Putamen (tissue), 1 donor: ENCODE results near the gene TBC1D10A.

Experiments
- DNase-seq: peaks from one replicate; pipeline ENCODE4 v3.0.0-alpha.2; 2016; ENCODE audit warnings: low spot score

TBC1D10A gene

DNA sequence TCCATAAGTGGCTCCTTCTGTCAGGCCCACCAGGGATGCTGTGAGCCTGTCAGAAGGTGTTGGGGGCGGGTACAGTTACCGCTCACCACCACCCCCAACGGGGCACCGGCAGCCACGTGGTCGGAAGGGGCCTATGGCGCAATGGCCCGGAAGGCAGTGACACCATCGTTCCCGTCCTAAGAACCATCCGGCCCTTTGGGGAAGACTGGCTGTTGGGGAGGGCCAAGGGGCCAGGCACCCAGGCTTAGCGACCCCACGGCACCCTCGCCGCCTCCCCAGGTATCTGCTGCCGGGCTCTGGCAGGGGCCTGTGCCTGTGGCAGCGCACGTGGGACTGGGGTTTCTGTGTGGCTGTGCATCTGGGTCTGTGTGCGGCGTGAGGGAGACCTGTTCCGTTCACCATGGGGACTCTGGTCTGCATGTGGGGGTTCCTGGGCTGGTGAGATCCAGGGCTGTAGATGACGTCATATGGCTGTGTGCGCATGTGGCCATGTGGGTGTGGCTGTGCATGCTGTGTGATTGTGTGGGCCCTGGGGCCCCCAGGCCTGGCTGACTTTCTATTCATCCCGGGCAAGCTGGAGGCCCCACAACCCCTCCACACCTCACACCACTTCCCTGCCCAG, 60.8 kb downstream of the TBC1D10A start:
- DNase-seq: no peak

DNA sequence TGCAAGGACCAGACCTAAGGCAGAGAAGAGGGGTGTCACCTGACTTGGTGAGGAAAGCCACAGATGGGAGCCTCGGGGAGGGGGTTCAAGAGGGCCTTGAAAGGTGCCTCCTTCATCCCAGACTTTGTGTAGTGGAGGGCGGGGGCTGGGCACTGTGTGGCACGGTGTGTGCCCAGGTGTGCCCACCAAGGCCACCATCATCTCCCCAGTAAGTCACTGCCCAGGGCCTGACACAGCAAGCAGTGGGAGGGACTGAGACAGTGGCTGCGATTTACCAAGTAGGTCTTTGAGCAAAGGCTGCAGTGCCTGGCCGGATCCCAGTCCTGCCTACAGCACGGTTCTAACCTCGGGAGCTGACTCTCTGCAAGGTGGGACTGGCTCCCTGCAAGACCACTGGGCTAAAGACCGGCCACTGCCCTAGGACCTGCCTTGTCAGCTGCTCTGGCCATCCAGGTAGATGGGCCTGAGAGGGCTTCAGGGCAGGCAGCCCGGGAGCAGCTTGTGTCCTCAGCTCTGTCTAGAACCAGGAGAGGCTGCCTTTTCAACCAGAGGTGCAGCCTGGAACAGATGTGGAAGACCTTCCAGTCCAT, 61.5 kb downstream of the TBC1D10A start:
- DNase-seq: no peak

DNA sequence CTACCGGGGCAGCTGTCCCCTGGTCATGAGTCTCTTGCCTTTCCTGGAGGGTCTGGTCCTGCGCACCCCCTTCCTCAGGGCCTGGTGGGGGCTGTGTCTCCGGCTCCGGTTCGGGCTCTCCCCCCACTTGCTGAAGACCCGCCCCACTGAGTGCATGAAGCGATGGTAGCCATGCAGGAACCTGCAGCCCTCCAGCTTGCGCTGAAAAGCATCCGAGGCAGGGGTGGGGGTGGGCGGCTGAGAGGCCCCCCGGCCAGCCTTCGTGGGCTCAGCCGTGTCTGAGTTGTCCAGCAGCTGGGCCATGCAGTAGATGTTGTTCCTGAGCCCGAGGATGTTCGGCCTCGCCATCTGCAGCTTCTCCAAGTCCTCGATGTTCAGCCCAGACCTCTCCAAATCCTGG, 62.9 kb downstream of the TBC1D10A start:
- no peak for DNase-seq

DNA sequence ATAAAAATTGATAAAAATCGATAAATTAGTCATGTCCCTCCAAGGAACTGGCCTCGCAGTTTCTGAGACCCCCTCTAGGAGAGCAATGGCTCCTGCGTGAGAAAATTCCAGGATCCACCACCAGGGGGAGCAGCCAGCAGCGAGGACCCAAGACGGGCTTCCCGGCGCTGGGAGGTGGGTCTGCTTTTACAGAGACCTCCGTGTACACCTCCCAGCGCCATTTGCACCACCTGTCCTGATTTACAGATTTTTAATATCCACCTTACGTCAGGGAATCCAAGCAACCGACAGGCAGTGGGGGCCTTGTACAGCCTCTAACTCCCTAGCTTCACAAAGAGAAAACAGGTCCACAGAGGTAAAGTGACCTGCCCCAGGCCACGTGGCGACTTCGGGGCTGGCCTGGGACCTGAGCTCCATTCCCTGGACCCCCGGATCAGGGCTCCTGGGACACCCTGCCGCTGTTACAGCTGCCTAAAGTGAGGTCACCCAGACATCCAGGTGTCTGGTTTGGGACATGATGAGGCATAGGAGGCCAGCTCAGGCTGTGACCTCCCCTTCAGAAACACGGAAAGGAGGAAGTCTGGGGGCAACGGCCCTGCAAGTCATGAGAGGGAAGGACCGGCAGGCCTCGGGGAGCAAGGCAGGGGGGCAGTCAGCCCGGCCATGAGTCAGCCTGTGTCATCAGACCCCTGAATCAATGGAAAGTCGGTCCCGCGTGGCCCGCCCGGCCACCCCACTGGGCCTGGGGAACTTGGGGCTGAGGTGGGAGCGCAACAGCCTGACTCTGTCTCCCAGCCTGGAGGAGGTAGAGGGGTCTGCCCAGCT, 63.6 kb downstream of the TBC1D10A start:
- no peak for DNase-seq

DNA sequence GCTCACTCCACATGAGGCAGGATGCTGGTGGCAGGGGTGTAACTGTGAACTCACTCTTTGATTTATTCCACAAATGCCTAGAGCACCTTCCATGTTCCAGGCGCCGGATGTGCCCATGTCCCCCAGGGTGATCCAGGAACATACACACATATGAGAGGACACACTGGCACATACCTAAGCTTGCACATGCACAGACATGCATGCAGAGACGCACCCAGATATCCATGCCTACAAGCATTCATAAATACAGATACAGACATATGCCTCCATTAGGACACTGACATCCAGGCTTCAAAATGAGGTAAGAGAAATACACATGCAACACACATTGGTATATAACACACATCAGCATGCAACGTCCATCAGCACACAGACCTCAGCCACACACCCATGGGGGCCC, 64.6 kb downstream of the TBC1D10A start:
- DNase-seq: no peak

DNA sequence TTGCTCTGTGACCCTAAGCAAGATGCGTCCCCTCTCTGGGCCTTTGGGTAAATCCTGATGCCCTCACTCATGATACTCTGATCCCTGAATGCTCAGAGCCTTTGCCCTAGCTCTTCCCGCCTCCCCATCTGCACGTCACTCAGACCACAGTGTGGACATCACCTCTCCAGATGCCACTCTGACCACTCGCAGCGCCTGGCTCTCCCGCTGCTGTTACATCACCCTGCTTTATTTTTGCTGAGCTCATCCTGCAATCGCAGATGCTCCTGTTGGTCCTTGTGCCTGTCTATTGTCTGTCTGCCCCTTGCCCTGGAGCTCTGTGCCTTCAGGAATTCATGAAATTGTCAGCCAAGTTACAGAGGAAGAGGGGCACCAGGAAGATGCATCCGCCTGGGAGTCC, 65.6 kb downstream of the TBC1D10A start:
- DNase-seq: no peak

DNA sequence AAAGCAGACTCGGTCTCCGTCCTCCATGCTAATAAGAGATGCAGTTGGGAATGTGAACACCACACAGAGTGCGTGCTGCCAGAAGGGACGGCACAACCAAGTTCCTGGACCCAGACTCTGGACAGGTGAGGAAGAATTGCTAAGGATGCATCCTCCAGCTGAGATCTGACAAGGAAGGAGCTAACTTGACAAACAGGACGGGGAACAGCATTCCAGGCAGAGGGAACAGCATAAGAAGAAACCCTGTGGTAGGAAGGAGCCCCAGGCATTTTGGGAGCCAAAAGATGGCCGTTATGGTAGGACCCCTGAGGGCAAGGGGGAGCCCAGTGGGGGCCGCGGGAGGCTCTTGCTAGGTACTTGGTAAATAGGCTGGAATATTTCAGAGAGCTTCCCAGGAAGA, 66.1 kb downstream of the TBC1D10A start:
- DNase-seq: no peak

DNA sequence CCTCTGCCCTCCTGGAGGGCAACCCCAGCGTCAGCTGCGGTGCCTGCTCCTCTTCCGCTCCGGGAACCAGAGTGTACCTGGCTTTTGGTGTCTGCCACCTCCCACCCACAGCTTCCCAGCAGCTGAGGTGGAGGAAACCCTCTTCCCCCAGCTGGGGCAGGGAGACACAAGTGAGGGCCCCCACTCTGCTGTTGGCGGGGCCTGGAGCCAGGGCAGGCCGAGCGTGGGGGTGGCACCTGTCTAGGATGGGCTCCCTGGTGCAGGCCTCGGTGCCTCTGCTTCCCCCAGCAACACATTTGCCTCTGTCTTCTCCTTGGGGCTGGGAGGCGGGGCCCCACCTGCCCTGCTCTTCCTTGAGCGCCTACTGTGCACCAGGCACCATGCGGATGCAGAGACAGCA, 66.5 kb downstream of the TBC1D10A start:
- DNase-seq: no peak

DNA sequence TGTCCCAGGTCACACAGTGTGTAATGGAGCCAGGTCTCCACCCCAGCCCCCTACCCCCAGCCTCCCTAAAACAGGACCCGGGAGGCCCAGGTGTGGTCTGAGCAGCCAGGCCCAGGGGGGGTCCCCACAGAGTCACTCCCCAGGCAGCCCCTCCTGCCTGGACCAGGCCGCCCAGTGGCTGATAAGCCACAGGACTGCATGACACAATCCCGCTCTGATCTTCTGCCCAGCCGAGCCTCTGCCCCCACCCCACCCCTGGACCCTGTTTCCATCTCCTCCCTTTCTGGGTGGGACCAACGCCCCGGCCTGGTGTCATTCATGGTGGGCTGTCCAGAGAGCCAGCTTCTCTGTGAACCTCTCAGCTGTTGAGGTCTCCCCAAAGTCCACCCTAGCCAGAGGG, 72.4 kb downstream of the TBC1D10A start:
- no peak for DNase-seq

DNA sequence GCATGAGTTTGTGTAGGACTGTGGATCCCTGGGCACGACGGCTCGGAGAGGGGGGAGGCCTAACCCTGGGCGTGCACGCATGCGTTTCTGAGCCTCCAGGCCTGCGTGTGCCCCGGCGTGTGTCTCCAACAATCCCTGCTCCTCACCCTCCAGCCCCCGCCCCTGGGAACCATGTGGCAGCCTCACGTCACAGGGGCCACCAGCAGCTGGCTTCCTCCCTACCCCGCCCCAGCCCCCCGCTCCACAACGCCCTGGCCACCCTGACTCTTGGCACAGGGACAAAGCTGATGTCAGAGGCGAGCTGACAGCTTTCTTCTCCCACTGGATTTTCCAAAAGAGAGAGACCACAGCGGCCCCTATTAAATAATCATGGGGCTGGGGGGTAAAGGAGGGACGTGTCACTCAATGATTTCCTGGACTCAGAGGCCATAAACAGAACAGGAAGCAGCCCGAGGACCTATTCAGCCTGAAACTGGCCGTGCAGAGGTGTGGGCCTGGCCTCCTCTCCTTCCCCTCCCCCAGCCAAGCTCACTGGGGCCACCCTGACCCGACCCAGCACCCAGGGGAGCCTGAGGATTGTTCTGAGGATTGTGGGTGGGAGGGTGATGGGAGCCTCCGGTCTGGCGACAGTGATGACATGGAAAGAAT, 73.4 kb downstream of the TBC1D10A start:
- DNase-seq: peak; percentile 58

DNA sequence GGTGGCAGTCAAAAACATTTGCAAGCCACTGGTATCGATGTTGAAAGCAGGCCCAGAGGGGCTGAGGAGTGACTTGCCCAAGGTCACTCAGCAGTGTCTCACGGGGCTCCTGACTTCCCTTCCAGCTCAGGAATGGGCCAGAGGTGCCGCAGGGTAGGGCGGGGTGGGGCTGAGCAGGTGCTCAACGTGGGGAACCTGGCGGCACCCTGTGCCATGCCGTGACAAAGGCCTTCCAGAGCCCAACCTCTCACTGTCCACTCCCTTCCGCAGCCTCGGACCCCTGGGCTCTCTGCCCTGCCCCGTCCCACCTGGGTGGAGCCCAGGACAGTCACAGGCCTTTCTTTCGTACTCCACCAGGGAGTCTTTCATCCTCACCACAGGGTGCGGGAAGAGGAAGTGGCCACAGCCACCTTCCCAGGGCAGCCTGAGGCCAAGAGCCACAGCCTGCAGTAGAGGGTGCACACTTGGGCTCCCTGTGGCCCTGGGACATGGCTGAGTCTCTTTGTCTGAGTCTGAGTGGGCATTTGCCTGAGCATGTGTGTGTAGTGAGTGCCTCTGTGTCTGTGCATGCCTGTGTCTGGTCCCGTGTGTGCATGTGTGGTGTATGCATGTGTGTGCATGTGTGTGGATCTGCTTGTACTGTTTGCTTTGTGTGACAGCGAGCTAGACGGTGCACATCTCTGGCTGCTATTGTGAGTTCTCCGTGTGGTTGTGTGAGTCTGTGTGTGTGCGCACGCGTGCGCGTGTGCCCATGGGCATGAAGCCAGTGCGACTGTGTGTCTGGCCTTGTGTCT, 74.1 kb downstream of the TBC1D10A start:
- DNase-seq: no peak

DNA sequence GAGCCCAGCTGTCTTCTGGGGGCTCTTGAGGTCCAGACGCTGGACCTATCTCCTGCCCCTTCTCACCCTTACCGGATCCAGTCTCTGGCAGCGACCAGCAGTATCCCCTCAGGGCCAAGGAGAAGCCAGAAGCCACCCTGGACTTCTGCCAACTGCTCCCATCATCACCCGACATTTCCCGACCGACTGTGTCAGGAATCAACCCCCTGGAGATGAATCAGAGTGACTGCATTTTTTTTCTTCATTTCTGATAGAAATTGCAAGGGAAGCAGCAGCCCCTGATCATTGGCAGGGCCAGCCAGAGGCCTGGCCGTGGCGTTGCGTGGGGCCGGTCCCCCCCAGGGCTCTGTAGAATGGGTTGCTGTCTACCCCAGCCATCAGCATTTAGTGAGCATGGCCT, 75.0 kb downstream of the TBC1D10A start:
- DNase-seq: no peak

DNA sequence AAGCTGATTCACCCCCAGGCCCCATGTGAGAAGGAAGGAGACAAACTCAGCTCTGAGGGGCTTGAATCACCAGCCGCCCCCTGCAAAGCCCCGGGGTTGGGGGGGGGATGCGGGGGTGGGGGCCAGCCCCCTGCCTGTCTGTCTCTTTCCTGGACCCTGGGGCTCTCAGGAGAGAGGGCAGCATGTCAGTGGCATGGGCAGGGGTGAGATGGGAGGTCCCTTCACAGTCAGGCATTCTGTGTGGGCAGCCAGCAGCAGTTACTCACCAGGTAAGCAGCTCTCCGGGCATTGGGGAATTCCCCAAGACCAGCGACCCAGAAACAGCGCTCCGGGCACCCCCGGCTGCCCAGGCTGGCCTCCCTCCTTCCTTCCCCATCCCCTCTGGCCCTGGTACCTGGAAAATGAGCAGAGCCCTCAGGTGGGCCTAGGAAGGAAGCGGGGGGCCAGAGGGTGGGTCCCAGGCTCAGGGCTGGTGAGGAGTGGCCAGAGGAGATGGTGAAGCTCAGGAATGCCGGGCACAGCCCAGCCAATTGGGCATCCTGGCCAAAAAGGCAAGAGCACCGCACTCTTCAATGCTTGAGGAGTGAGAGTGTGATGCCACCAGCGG, 76.0 kb downstream of the TBC1D10A start:
- DNase-seq: no peak

DNA sequence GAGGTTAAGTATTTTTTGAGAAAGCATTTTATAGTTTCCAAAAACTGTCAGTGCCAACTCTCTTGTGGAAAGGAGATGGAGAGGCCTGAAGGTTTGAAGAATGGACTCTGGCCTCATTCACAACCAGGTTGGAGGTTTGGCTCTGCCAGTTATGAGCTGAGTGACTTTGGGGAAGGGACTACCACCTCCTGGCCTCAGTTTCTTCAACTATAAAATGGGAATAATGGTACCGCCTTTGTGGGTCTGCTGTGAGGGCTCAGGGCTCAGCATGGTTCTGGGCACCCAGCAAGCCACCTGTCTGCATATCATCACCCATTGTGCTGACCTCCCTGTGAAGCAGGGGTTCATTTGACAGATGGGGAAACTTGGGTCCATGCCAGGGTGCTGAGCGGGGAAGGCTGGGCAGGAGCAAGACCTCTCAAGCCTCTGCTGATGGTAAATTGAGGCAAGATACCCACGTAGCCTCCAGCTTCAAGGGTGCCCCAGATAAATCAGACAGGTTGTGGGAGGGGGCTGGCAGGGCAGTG, 76.6 kb downstream of the TBC1D10A start:
- DNase-seq: no peak

DNA sequence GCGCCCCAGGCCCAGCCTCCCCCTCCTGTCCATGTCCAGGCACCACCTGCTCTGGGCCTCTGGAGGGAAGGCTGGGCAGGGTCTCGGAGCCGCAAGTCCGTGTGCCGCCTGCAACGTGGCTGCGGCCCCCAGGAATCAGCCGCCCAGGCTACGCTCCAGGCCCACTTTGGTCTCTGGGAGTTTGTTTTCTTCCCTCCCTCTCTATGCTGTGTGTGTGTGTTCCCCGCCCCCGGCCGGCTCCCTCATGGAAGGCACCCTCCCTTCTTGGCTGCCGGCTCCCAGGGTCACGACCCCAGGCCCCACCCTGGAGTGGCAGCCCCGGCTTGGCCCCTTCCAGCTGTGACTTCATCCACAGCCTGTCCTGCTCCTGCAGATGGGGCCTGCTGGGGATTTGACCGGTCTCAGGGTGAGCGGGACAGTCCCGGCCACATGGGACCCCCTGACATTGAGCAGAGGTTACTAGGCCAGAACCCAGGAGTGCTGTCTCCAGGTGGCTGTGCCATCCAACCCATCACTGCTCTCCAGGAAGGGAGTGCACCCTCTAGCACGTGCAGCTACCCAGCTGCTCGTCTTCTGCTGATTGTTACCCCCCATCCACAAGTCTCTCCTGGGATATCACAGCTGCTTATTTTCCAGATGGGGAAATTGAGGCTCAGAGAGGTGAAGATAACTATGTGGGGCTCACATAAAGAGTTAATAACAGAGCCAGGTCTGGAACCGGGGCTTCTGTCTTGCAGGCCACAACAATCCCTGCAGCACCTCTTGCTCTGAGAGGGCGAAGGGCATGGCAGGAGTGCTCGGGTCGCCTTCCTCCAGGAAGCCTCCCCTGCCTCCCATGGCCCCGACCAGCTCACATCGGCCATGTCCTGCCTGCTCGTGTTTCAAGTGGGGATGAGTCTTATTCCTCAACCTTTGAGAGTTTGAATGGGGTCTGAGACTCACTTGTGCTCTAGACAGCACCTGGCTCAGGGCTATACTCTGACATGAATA, 77.4 kb downstream of the TBC1D10A start:
- no peak for DNase-seq

DNA sequence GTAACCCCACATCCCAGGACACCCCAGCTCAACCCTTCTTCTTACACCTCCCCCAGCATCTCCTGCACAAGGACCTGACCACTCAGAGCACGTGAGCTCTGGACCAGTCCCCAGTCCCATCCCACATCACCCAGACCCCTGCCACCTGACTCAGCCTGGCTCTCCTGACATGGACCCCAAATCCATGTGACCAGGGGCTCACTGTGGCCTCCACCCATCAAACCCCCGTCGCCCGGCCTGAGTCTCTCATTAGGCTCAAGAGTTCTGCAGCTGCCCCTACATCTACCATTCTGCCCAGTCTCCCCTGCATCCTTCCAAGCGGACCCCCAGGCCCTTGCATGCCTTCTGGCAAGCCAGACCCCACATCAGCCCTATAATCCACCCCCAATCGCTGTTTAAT, 78.3 kb downstream of the TBC1D10A start:
- DNase-seq: no peak

DNA sequence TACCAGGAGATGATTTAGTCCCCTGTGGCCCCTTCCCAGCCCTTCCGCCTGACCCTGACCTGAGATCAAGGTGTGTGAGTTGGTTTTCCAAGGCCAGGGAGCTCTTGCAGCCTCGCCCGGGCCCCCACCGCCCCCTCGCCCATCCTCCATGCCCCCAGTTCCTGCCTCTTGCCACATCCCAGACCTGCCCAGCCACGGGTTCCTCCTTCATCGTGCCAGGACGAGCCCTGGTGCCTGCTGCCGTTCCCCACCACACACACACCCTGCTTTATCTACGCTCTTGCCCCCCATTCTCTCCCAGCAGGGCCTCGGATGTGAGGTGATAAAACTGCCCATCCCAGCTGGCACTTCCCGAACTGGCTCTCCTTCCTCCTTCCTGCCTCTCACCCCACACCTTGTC, 78.8 kb downstream of the TBC1D10A start:
- DNase-seq: no peak

DNA sequence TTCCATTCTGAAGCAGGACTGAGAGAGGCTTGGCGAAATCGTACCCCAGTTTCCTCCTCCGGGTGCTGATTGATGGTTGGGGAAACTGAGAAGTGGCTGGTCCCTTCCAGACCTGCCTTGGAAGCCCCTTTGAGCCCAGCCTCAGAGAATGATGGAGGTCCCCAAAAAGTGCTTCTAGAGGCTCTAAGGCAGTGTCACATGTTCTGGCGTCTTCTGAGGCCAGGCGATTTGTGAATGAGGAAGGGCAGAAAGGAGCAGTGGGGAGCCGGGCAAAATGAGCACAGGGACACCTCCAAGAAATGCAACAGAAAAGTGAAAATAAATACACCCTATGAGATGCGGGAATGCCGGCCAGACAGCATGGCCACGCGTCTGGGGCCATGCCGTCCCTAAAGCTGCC, 79.2 kb downstream of the TBC1D10A start:
- DNase-seq: no peak

DNA sequence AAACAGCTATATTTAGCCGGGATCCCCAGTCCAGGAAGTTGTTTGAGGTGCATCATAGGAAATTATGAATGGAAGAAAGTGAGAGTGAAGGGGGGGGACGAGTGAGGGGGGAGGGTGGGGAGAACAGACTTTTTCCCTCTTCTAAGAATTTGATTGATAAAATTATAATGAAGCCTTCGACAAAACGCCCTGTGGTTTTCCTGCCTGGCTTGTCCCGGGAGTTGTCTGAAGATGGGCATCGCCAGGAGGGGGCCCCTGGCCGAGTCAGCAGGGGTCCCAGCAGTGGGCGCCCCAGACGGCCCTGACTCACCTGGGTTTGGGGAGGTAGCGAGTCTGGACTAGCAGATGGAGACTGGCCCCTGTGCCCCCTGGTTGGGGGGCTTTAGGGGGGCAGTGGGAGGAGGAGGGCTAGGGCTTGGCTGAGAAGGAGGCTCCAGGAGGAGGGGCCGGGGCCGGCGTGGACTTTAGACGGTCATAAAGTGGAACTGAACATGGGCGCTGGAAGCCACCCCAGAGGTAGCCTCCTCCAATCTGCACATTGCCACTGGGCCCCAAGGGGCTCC, 79.8 kb downstream of the TBC1D10A start:
- no peak for DNase-seq
